ENCODE results near the gene TERT.

Gene TERT

GRCh38 chr5:1332461-1333001 lies 37.7 kb upstream of the TERT start:
- H3K27me3 ChIP-seq (ENCODE audit: low read depth, low read length), result no peaks in the 10 kb centered on the region
- TF ChIP-seq CTCF (IDR thresholded peaks at IDR 0.05; ENCODE audit: low read depth, low read length) (no peak), EZH2phosphoT487 (IDR thresholded peaks at IDR 0.05; ENCODE audit: low read depth) (no peak)
- H3K4me1 ChIP-seq (ENCODE audit: low read length), result no peaks in the 10 kb centered on the region
- H3K36me3 ChIP-seq (replicated peaks; ENCODE audit: low read depth, low read length), result peaks cover 16% of the 10 kb centered on the region
- peaks cover 4% of the 10 kb centered on the region for H4K20me1 ChIP-seq (ENCODE audit: insufficient read depth, low read length)
- no peak overlapping the region for H2AFZ ChIP-seq (ENCODE audit: low read depth, low read length)
- no peak overlapping the region for H3K9ac ChIP-seq (ENCODE audit: low read length)
- H3K4me3 ChIP-seq (ENCODE audit: low read length), result no peak overlapping the region
- peaks cover 7% of the 10 kb centered on the region; the same call in 1 of the 2 replicates for H3K79me2 ChIP-seq (ENCODE audit: low read length)
- H3K9me3 ChIP-seq (ENCODE audit: insufficient read depth, low read length), result no peaks in the 10 kb centered on the region
- H3K4me2 ChIP-seq (ENCODE audit: low read length), result no peak overlapping the region
- no peak overlapping the region for H3K27ac ChIP-seq (ENCODE audit: low read length)

- no peak overlapping the region for H2AFZ ChIP-seq (ENCODE audit: low read depth, low read length)
- no peaks in the 10 kb centered on the region for H3K4me1 ChIP-seq (ENCODE audit: low read length)
- no peak overlapping the region for H3K4me2 ChIP-seq (ENCODE audit: low read length)
- TF ChIP-seq CTCF (IDR thresholded peaks at IDR 0.05; ENCODE audit: low read depth, low read length), result no peak
- TF ChIP-seq EZH2phosphoT487 (IDR thresholded peaks at IDR 0.05; ENCODE audit: low read depth), result no peak
- peaks cover 4% of the 10 kb centered on the region for H4K20me1 ChIP-seq (ENCODE audit: insufficient read depth, low read length)
- no peak overlapping the region for H3K27ac ChIP-seq (ENCODE audit: low read length)
- H3K79me2 ChIP-seq (ENCODE audit: low read length), result peaks cover 7% of the 10 kb centered on the region; the same call in 1 of the 2 replicates
- H3K9me3 ChIP-seq (ENCODE audit: insufficient read depth, low read length), result no peaks in the 10 kb centered on the region
- no peak overlapping the region for H3K9ac ChIP-seq (ENCODE audit: low read length)
- no peak overlapping the region for H3K4me3 ChIP-seq (ENCODE audit: low read length)
- no peaks in the 10 kb centered on the region for H3K27me3 ChIP-seq (ENCODE audit: low read depth, low read length)
- peaks cover 13% of the 10 kb centered on the region for H3K36me3 ChIP-seq (replicated peaks; ENCODE audit: low read depth, low read length)
These were observed 37.1 kb upstream of the TERT start for GRCh38 chr5:1331861-1332405.

GRCh38 chr5:1330847-1331831 lies 36.3 kb upstream of the TERT start:
- Histone ChIP-seq H2AFZ (ENCODE audit: low read depth, low read length) (no peak overlapping the region), H3K36me3 (replicated peaks; ENCODE audit: low read depth, low read length) (peaks cover 12% of the 10 kb centered on the region), H3K27me3 (ENCODE audit: low read depth, low read length) (no peaks in the 10 kb centered on the region), H3K4me2 (ENCODE audit: low read length) (no peak overlapping the region), H3K9ac (ENCODE audit: low read length) (no peak overlapping the region), H3K9me3 (ENCODE audit: insufficient read depth, low read length) (no peaks in the 10 kb centered on the region), H3K4me3 (ENCODE audit: low read length) (no peak overlapping the region), H3K4me1 (ENCODE audit: low read length) (no peaks in the 10 kb centered on the region), H4K20me1 (ENCODE audit: insufficient read depth, low read length) (peaks cover 4% of the 10 kb centered on the region), H3K27ac (ENCODE audit: low read length) (no peak overlapping the region), H3K79me2 (ENCODE audit: low read length) (peaks cover 7% of the 10 kb centered on the region; the same call in 1 of the 2 replicates)
- TF ChIP-seq EZH2phosphoT487 (IDR thresholded peaks at IDR 0.05; ENCODE audit: low read depth) (no peak), CTCF (IDR thresholded peaks at IDR 0.05; ENCODE audit: low read depth, low read length) (no peak)
